ENCODE data around the gene RPL7L1.

DNA sequence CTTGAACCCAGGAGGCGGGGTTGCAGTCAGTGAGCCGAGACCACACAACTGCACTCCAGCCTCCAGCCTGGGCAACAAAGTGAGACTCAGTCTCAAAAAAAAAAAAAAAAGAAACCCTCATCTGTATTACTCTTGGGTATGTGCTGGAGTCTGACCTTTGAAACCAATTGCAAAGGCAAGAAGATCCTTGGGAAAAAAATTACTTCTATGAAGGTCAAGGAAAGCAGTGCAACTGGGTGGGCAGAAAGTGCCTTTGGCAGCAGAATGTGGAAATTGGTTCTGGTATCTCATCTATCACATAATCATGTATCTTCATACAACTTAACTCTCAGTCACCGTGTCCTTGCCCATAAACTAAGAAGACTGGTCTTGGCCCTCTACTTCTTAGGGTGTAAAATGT lies 7.7 kb upstream of the RPL7L1 start:
- TF ChIP-seq, protein P1, sequence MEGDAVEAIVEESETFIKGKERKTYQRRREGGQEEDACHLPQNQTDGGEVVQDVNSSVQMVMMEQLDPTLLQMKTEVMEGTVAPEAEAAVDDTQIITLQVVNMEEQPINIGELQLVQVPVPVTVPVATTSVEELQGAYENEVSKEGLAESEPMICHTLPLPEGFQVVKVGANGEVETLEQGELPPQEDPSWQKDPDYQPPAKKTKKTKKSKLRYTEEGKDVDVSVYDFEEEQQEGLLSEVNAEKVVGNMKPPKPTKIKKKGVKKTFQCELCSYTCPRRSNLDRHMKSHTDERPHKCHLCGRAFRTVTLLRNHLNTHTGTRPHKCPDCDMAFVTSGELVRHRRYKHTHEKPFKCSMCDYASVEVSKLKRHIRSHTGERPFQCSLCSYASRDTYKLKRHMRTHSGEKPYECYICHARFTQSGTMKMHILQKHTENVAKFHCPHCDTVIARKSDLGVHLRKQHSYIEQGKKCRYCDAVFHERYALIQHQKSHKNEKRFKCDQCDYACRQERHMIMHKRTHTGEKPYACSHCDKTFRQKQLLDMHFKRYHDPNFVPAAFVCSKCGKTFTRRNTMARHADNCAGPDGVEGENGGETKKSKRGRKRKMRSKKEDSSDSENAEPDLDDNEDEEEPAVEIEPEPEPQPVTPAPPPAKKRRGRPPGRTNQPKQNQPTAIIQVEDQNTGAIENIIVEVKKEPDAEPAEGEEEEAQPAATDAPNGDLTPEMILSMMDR (conservative IDR thresholded peaks at IDR 0.05) = no peak
- TF ChIP-seq ZFX (IDR thresholded peaks at IDR 0.05) = no peak
